ENCODE results near the gene DAD1.
"Not testable (repeated sequence)": the region's sequence is repeated elsewhere in the genome, so short reads cannot be mapped to it uniquely, and the experiment has no call there.

DAD1 gene

GRCh38 chr14:22549981-22550673, 38.9 kb downstream of the DAD1 start:
- DNase-seq: no peak

- no peak for DNase-seq
These were observed 39.6 kb downstream of the DAD1 start for GRCh38 chr14:22549324-22549962.

DNA sequence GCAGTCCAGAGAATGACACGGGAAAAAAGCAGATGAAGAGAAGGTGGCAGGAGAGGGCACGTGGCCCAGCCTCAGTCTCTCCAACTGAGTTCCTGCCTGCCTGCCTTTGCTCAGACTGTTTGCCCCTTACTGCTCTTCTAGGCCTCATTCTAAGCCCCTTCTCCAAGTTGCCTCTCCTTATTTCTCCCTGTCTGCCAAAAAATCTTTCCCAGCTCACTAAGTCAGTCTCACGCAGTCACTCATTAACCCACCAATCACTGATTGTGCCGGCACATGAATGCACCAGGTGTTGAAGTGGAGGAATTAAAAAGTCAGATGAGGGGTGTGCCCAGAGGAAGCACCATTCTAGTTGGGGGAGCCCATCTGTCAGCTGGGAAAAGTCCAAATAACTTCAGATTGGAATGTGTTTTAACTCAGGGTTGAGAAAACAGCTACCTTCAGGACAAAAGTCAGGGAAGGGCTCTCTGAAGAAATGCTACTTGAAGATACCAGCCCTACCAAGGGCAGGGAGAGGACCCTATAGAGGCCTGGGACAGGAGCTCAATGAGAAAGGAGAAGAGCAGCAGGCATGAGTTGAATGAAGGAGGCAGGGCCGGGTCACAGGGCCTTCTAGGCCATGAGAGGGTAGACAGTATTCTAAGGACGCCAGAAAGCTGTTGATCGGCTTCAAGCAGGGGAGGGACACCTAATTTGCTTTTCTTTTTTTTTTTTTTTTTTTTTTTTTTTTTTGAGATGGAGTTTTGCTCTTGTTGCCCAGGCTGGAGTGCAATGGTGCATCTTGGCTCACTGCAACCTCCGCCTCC, 40.9 kb downstream of the DAD1 start:
- no peak for DNase-seq

- DNase-seq: no peak
These were observed 41.6 kb downstream of the DAD1 start for GRCh38 chr14:22547313-22547947.

GRCh38 chr14:22546722-22547071, 42.3 kb downstream of the DAD1 start:
- DNase-seq: no peak

DNA sequence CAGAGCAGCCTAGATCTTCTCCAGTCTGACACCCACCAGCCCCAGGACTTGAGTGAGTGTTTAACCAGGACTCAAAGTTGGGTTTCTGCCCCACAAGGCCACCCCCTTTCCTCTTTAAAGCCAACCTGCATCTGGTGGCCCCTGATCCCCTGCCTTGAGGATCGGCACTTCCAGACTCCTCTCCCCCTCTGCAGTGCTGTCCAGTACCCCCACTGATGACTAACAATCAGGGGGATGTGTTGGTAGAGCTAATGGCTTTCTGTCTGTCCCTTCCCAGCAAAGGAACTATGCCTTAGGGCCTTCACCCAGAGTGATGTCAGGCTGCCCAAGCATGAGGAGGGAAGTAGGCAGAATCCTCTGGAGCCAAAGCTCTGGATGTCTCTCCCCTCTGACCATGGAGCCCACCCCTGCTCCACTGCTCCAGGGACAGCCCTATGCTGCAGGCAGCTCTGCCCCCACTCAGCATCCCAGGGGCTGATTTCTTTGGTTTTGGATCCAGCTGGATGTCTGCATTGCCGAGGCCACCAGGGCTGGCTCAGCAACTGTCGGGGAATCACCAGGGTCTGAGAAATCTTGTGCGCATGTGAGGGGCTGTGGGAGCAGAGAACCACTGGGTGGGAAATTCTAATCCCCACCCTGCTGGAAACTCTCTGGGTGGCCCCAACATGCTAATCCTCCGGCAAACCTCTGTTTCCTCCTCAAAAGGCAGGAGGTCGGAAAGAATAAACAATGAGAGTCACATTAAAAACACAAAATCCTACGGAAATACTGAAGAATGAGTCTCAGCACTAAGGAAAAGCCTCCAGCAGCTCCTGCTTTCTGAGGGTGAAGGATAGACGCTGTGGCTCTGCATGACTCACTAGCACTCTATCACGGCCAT, 42.9 kb downstream of the DAD1 start:
- DNase-seq: no peak

- DNase-seq: no peak
These were observed 44.1 kb downstream of the DAD1 start for GRCh38 chr14:22544881-22545420.

- no peak for DNase-seq
These were observed 44.6 kb downstream of the DAD1 start for GRCh38 chr14:22544406-22544805.

DNA sequence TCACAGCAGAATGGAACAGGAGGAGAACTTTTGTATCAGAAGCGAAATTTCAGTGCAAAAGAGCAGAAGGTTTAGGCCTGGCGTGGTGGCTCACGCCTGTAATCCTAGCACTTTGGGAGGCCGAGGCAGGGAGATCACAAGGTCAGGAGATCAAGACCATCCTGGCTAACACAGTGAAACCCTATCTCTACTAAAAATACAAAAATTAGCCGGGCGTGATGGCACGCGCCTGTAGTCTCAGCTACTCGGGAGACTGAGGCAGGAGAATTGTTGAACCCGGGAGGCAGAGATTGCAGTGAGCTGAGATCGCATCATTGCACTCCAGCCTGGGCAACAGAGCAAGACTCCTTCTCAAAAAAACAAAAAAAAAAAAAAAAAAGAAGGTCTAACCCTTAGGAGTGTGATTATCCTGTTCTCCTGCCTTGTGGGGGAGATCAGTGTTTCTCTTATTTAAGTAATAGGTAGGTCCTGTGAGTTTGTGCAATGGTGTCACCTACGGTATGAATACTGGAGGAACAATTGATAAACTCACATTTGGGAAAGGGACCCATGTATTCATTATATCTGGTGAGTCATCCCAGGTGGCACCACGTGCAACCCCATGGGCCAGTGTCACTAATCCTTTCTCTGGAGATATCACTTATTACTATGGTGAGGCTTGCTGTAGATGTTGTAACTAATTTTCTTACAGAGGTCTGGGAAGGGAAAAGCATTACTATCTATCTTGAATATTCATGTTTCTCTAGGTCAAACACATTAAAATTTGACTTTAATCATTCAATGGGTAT, 45.3 kb downstream of the DAD1 start:
- not testable (repeated sequence) for DNase-seq

DNA sequence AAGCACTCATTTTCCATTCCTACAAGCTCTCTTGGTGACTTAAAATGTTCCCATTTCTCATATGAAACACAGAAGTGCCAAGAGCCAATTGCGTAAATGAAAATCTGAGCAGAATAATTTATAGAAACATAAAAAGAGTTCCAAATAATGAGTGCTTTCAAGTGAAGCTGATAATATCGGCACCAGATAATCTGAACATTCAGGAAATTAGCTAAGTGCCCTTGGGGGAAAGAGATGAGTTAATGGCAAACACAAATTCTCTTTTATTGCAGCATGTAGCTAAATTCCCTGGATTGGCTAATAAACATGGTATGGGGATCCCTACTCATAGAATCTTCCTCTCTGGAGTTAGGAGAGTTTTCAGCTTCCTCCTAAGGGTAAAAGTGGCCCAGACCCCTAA, 46.7 kb downstream of the DAD1 start:
- DNase-seq: no peak

DNA sequence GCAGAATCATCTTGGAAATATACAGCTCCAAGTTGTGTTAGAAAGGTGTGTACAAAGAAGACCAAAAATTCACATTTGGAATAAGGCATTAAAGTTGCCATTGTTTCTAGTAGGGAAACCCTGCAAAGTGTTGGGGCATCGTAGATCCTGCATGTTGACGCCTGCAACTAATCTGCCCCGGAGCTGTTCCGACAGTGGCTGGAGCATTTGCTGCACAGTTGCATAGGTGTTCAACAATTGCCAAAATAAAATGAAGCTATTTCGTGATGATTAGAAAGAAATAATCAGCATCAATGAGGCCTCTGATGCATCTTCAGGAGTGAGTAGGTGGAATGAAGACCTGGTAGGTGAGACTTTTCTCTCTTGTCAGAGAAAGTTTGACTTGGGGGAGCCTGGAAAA, 47.3 kb downstream of the DAD1 start:
- no peak for DNase-seq

- DNase-seq: no peak
These were observed 48.1 kb downstream of the DAD1 start for GRCh38 chr14:22540811-22541360.

GRCh38 chr14:22540293-22540692, 48.7 kb downstream of the DAD1 start:
- DNase-seq: no peak

DNA sequence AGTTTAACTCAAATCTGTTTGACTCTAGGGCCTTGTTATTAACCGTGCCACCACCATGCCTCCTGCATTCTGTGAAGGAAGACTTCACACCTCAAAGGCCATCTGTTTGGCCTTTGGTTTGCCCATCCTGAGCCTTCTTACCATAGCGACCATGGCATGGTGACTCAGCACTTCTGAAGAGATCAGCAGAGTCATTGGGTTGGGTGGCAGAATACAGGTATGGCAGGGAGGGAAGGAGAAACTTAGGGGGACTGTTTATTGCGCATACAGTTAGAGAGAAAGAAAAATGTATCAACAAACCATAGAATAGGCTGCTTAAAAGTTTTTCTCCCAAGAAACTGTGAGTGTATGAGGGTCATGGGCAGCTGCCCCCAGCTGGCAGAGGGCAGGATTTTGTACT, 49.2 kb downstream of the DAD1 start:
- DNase-seq: no peak

- DNase-seq: no peak
These were observed 50.3 kb downstream of the DAD1 start for GRCh38 chr14:22538671-22539228.

- no peak for DNase-seq
These were observed 51.4 kb downstream of the DAD1 start for GRCh38 chr14:22537436-22538310.

- no peak for DNase-seq
These were observed 52.1 kb downstream of the DAD1 start for GRCh38 chr14:22536853-22537338.

DNA sequence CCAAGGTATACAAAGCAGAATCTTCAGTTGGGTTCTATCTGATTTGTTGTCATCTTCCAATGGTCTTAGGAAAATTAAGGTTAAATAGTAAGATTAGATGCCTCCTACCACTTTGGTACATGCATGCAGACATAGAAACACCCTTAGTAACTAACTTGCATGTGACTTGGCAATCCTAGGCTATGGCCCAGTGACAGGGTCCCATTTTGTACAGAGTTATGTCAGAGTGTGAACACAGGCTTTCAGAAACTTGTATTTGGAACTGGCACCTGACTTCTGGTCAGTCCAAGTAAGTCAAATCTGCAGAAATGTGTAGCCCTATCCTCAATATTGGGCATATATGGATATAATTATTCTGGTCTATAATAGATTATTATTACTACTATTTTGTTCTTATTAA, 53.1 kb downstream of the DAD1 start:
- DNase-seq: no peak

DNA sequence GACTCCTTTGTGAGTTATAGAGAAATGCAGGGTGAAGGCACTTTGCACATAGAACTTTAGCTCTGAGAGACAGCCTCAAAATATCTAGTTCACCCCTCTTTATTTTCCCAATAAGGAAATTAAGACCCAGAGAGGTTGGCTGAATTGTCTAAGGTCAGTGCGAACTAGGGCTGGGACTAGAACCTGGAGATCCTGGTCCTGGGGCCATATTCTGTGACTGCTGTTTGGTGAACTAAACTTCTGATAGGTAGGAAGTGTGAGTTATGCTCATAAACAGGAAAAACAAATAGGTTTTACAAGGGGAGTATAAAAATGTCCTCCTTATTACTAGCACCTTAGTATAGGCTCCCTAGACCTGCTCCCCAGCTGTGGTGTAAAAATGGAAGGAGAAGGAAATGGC, 53.9 kb downstream of the DAD1 start:
- no peak for DNase-seq

DNA sequence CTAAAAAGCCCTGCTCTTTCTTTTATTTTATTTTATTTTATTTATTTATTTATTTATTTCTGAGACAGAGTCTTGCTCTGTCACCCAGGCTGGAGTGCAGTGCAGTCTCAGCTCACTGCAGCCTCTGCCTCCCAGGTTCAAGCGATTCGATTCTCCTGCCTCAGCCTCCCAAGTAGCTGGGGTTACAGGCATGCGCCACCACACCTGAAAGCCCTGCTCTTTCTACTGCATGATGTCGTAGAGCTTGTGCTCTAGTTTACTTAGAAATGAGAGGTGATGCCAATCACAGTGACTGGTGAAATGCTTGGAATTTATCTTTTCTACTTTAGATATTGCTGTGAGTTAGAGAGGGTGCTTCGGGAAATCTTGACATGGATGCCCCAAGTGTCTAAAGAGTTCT, 54.5 kb downstream of the DAD1 start:
- DNase-seq: no peak
